GM06990 (cell line): Measurements from ENCODE around the gene TNS1.
"Not testable (repeated sequence)": the region's sequence is repeated elsewhere in the genome, so short reads cannot be mapped to it uniquely, and the experiment has no call there.

Experiments used
- DNase-seq: peaks from one replicate; pipeline ENCODE4 v3.0.0-alpha.2; 2011; ENCODE audit not compliant: insufficient read length; ENCODE audit errors: extremely low read depth
- H3K27me3 ChIP-seq: replicated peaks from 2 replicates; pipeline ENCODE4 v1.6.0; 2011; ENCODE audit warnings: low read length; ENCODE audit not compliant: control insufficient read depth, insufficient read depth
- H3K36me3 ChIP-seq: 2 replicates; pipeline ENCODE4 v1.5.1; 2011; ENCODE audit warnings: low read length; ENCODE audit not compliant: control insufficient read depth, insufficient read depth
- H3K4me3 ChIP-seq: replicated peaks from 2 replicates; pipeline ENCODE4 v1.5.1; 2011; ENCODE audit warnings: low read depth, mild to moderate bottlenecking, control low read depth, low read length
- CTCF ChIP-seq: IDR thresholded peaks from 2 replicates; pipeline ENCODE4 v1.5.1; 2011; ENCODE audit warnings: low read length, control low read depth, mild to moderate bottlenecking, inconsistent platforms; ENCODE audit not compliant: insufficient read depth, poor library complexity, severe bottlenecking

Gene TNS1

DNA sequence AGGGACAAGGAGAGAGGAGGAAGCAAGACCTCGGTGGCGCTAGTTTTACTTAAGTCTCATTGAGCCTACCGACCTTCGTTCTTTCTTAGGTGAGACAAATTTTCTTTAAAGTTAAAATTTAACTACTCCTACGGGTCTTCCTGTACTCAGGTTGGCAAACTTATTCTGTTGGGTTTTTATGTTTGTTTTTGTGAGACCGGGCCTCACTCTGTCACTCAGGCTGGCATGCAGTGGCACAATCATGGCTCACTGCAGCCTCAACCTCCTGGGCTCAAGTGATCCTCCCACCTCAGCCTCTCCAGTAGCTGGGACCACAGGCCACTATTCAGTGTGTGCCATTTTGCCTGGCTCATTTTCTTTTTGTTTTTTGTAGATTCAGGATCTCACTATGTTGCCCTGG lies 189.0 kb downstream of the TNS1 start:
- Histone ChIP-seq H3K4me3 (no peak overlapping the region), H3K27me3 (no peaks in the 10 kb centered on the region; the same call in 1 of the 2 replicates), H3K36me3 (no peaks in the 10 kb centered on the region)
- no peak for DNase-seq
- no peak for TF ChIP-seq CTCF

GRCh38 chr2:217812170-217812569 lies 190.6 kb downstream of the TNS1 start:
- Histone ChIP-seq H3K4me3 (no peak overlapping the region), H3K36me3 (no peaks in the 10 kb centered on the region), H3K27me3 (no peaks in the 10 kb centered on the region; the same call in 1 of the 2 replicates)
- no peak for DNase-seq
- no peak for TF ChIP-seq CTCF

- H3K36me3 ChIP-seq = no peaks in the 10 kb centered on the region
- no peak overlapping the region for H3K4me3 ChIP-seq
- TF ChIP-seq CTCF = no peak
- no peaks in the 10 kb centered on the region; the same call in 1 of the 2 replicates for H3K27me3 ChIP-seq
- no peak for DNase-seq
Observed at GRCh38 chr2:217810260-217810659, 192.5 kb downstream of the TNS1 start.

DNA sequence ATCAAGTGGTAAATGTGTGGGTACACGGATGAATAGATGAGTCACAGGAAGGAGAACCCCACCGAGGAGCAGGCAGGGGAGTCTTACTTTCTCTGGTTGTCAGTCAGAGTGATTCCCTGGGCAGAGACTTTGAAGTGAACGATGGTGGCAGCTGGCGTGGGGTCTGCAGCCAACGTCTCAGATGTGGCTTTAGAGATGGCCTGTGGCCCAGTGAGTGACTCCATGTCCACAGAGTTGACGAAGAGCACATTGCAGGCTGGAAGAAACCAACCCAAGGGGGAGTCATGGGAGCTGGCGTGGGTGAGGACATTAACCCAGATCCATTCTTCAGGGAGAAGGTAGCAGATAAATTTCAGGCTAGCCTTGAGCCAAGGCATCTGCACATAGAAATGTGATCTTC lies 193.1 kb downstream of the TNS1 start:
- no peak for TF ChIP-seq CTCF
- no peak for DNase-seq
- Histone ChIP-seq H3K36me3 (no peaks in the 10 kb centered on the region), H3K27me3 (no peaks in the 10 kb centered on the region; the same call in 1 of the 2 replicates), H3K4me3 (no peak overlapping the region)

GRCh38 chr2:217808967-217809366 lies 193.8 kb downstream of the TNS1 start:
- H3K4me3 ChIP-seq, H3K27me3 ChIP-seq, DNase-seq, H3K36me3 ChIP-seq: not testable (repeated sequence)

DNA sequence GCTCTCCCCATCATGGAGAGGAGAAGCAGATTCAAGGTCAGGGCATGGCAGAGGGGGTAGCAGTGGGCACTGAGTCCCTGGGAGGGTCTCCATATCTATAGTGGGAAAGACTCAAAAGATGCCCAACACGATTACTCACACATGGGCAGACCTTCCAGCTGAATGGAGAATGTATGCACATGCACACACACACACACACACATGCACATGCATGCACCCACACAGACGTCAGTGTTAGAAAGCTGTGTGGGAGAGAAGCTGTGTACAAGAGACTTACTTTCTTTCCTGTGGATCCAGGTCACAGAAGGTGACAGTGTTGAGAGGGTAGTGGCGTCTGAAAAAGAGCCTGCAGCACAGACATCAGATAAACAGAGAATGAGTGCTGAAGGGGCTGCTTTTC lies 194.5 kb downstream of the TNS1 start:
- H3K4me3 ChIP-seq = no peak overlapping the region
- H3K27me3 ChIP-seq = no peaks in the 10 kb centered on the region; the same call in 1 of the 2 replicates
- H3K36me3 ChIP-seq = no peaks in the 10 kb centered on the region
- no peak for DNase-seq
- no peak for TF ChIP-seq CTCF
